HG02588 (cell line): ENCODE measurements around the gene SCNN1G.

ENCODE experiments used
- ATAC-seq: cut with Tn5 transposase; IDR thresholded peaks from one replicate; pipeline ENCODE4 v1.9.1; 2021; ENCODE audit warnings: mild to moderate bottlenecking, moderate library complexity; ENCODE audit not compliant: unreplicated experiment

Gene SCNN1G

DNA sequence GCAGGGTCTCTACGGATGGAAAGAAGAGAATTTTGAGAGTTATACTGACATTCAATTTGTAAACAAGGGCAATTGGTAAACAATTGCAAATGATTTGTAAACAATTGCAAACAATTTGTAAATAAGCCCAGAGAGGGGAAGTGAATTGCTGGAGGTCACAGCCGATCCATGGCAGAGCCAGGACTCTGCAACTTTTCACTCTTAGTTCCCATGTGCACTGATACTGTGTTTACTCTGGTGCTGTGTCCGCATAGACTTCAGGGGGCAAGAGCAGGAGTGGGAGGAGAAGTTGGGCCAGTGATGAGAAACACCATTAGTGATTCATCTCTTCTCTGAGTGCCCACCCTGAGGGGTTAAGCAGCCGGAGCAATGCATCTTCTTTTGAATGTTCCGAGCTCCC lies 14.0 kb downstream of the SCNN1G start:
- ATAC-seq: no peak

DNA sequence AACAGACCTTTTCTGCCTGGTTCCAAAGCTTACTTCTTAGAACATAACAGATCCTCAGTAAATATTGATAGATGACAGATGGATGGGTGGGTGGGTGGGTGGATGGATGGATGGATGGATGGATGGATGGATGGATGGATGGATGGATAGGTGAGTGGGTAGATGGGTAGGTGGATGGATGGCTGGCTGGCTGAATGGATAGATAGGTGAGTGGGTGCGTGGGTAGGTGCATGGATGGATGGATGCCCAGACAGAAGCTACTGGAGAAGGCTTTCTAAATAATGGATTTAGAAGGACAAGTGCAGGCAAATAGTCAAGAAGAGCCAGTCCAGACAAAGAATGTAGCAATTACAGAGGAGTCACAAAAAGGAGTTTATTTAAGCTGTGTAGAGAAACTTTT lies 19.6 kb downstream of the SCNN1G start:
- ATAC-seq: no peak

DNA sequence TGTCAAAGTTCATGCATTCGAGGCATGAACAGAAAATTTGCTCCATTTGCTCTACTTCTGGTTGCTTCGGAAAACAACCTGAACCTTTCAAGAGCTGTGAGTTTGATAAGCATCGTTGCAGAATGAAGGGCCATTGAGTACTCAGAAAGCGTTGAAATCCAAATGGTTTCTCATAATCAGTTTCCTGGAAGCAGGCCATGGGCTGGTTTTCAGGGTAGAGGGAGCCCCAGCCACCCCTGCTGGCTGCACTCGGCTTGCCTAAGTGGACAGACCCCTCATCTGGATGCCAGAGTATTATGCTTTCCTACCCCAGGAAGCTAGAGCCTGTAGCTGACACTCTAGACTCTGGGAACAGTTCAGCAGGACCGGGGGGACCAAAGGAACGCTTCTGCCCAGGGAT lies 24.4 kb downstream of the SCNN1G start:
- ATAC-seq: no peak

GRCh38 chr16:23207485-23207884 lies 24.9 kb downstream of the SCNN1G start:
- ATAC-seq: no peak

GRCh38 chr16:23209606-23210005 lies 27.1 kb downstream of the SCNN1G start:
- ATAC-seq: no peak

- ATAC-seq: no peak
Observed at GRCh38 chr16:23213831-23214230, 31.3 kb downstream of the SCNN1G start.

GRCh38 chr16:23214796-23215195 lies 32.3 kb downstream of the SCNN1G start:
- no peak for ATAC-seq

DNA sequence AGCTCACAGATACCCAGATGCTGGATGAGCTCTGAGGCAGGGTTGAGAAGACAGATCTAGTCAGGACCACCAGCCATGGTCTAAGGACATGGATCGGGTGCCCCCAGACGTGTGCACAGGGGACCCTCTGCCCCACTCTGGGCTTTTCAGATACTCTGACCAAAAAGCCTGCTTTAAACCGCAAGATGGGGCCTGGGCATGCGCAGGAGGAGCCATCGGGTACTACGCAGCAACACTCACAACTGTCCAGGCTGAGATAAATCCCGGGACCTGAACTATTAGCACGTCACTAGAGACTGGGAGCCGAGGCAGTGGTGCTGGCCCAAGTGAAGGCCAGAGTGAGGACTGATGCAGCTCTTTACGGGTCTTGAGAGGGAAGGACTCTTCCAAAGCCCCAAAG lies 32.9 kb downstream of the SCNN1G start:
- no peak for ATAC-seq

GRCh38 chr16:23216658-23217246 lies 34.2 kb downstream of the SCNN1G start:
- ATAC-seq: no peak

DNA sequence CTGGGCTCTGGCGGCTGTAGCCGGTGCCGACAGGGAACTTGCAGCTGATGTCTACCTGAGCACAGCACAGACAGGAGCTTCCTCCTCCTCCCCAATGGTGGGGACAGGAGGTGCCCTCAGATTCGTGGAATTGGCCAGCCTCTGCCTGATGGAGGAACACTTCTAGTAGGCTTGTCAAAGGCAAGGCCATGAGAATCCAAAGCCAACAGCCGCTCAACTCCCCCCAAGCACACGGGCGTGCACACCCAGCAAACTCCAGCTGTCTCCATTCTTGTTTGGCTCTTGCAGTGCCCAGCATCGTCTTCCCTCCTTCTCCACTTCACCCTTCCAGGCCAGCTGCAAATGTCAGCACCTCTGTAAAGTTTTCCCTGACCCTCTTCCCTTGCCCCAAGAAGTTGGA lies 35.1 kb downstream of the SCNN1G start:
- no peak for ATAC-seq

GRCh38 chr16:23222929-23223328 lies 40.4 kb downstream of the SCNN1G start:
- no peak for ATAC-seq

DNA sequence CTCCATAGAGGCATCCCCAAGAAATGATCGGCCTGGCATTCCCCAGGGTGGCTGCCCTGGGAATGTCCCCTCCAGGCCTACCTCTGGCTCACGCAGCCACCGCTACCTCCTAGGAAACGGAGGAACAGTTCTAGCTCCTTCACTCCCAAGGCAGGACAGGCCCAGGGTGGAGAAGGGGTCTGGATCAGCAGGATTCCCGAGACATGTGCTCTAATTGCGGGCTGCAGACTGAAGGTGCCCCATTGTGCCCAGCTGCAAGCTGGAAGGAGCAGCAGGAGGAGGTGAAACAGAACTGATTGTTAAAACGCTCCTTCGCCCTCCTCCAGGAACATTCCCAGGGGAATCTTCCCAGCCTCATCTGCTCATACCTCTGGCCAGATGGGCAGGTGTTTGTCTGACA lies 40.8 kb downstream of the SCNN1G start:
- no peak for ATAC-seq

GRCh38 chr16:23225109-23225508 lies 42.6 kb downstream of the SCNN1G start:
- no peak for ATAC-seq

- ATAC-seq: no peak
Observed at GRCh38 chr16:23225634-23226033, 43.1 kb downstream of the SCNN1G start.

GRCh38 chr16:23227529-23227928 lies 45.0 kb downstream of the SCNN1G start:
- no peak for ATAC-seq

DNA sequence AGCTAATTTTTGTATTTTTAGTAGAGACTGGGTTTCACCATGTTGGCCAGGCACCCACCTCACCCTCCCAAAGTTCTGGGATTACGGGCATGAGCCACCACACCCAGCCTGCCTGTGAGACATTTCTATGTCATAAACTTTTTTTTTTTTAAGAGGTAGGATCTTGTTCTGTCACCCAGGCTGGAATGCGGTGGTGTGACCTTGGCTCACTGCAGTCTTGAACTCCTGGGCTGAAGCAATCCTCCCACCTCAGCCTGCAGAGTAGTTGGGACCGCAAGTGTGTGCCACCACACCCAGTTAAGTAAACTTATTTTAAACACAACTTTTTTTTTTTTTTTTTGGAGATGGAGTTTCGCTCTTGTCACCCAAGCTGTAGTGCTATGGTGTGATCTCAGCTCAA lies 47.2 kb downstream of the SCNN1G start:
- ATAC-seq: no peak

DNA sequence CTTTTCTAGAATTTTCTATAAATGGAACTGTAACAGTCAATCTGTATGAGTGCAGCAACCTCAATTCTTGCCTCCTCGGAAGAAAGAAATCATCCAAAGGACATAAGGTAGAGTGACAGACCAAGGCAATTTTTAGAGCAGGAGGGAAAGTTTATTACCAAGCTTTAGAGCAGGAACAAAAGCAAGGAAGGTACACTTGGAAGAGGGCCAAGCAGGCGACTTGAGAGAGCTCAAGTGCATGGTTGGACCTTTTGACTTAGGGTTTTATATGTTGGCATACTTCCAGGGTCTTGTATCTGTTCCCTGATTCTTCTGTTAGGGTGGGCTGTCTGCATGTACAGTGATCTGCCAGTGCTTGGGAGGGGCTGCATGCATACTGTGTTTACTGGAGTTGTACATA lies 50.3 kb downstream of the SCNN1G start:
- no peak for ATAC-seq

DNA sequence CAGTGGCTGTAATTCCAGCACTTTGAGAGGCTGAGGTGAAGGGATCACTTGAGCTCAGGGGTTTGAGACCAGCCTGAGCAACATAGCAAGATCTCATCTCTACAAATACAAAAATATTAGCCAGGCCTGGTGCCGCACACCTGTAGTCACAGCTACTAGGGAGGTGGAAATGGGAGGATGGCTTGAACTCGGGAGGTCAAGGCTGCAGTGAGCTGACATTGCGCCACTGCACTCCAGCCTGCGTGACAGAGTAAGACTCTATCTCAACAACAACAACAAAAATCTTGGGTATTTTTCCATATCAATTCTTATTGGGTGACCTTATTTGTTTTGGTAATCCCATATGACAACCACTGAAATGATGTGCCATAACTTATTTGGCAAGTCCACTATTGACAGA lies 52.6 kb downstream of the SCNN1G start:
- ATAC-seq: no peak

GRCh38 chr16:23236983-23237382 lies 54.4 kb downstream of the SCNN1G start:
- no peak for ATAC-seq

- no peak for ATAC-seq
Observed at GRCh38 chr16:23240994-23241393, 58.4 kb downstream of the SCNN1G start.

- no peak for ATAC-seq
Observed at GRCh38 chr16:23244122-23244521, 61.6 kb downstream of the SCNN1G start.

DNA sequence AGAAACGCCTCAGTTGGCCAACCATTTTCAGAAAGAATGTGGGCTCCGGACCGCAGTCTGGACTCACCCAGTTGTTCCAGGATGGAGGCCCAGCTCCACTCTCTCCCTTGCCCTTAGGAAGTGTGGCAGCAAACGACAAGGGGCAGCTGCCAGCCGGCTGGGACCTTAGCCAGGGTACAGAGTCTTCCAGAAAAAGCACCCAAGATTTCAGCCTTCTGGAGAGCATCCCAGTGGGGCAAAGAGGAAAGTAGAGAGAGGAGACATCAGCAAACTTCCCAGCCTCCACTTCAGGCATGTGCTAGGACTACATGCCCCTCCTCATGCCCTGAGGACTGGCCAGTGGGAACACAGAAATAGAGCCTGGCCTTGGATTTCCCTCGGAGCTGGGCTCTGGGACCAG lies 62.7 kb downstream of the SCNN1G start:
- ATAC-seq: no peak
